Stimulated activated CD8-positive, alpha-beta memory T cell treated with anti-CD3 and anti-CD28 coated beads, Interleukin-7, amount 100 ng/mL, for 1 hour (primary cell): Measurements from ENCODE around the gene GP9.
"Not testable (repeated sequence)": the region's sequence is repeated elsewhere in the genome, so short reads cannot be mapped to it uniquely, and the experiment has no call there.

Source experiments
- DNase-seq, 2 donors: peaks; one replicate each; pipeline ENCODE4 v3.0.0-alpha.2; 2020; ENCODE audit warnings: low read depth in 2 of 2

The GP9 gene

DNA sequence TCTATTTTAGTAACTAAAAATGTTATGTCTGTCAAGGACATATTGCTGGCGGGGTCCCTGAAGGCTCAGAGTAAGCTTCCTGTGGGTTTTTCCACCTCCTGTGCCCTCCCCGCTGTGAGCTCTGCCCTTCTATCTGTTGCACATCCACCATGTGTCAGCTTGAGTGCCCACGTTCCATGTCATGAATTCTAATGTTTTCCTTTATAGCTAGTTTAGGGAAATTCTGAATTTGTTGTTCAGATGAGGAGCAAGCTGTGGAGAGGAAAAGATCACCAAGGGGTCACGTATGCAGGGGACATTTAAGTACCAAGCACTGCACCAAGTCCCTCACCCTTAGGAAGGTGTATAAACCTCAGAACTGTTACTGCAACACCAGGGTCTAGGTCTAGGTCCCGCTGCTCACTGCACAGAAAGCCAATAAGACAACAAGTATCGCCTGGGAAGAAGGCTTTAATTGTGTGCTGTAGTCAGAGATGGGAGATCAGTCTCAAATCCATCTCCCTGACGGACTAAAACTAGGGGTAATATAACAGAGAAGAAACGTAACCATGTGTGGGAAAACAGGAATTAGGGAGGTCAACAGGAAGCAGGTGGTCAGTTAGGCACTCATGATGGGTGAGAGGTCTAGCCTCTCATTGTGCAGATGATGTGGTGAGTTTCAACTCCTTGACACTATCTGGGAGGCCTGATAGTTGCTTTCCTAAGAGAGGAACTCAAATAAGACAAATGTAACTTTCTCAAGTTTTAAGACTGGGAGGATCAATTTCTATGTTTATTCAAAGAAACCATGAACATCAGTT, 9.7 kb downstream of the GP9 start:
- DNase-seq, result no peak

DNA sequence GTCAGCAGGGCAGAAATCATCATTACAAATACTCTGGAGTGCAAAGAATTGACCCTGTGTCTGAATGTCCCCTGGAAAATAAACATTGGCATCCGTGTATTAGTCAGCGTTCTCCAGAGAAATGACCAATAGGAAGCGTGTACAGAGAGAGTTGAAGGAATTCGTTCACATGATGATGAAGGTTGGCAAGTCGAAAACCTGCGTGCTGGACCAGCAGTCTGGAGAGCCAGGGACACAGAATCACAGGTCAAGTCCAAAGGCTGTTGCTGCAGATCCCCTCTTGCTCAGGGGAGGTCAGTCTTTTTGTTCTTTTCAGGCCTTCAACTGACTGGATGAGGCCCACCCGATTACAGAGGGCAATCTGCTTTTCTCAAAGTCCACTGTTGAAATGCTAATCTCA, 16.6 kb downstream of the GP9 start:
- no peak for DNase-seq

DNA sequence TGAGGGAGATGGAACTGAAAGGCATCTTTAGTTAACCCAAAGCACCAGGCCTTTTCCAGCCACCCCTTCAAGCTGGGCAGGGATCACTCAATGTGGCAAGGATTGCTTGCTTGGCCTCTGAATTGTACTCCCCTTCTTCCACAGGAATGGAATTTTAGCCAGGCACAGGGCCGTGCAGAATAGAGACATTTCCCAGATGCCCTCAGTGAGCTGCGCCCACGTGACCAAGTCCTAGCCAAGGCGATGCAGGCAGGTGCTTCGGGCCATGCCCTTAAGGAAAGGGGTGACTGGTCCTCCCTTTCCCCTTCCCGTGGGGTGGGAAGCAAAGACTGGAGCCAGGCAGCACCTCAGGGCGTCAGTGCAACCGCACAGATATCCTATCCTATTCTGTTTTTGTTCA, 17.9 kb downstream of the GP9 start:
- no peak for DNase-seq

DNA sequence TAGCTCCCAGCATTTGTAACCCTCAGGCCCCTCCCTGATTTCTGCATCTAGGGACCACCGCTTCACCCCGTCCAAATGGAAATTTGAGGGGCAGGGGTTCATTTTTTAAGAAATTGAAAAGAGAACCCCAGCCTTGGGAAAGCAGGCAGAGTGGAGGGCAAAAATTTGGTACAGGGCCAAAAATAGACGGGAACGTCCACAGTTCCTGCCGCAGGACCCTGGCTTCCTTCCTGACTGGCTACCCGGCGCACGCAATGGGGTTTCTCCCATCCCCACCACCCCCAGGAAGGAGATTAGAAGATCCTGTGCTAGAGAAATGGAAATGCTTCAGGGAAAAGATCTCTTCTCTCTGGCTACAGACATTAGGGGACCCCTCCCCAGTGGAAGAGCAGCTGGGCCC, 20.9 kb downstream of the GP9 start:
- no peak for DNase-seq

DNA sequence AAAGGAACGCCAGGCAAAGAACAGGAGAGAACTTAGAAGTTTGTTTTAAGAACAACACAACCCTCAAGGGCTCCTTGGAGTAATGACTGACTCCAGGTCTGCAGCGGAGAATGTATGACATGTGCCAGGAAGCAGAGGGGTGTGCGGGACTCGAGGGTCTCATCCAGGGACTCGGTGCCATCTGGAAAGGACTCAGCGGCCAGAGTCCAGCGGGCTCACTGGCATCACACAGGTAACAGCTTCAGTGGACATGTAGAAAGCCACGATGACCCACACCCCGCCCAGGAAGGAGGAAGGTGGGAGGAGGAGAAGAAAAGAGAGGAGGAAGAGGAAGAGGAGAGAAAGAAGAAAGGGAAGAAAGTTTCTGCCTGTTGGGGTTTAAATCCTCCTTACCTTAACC, 21.4 kb downstream of the GP9 start:
- no peak for DNase-seq

DNA sequence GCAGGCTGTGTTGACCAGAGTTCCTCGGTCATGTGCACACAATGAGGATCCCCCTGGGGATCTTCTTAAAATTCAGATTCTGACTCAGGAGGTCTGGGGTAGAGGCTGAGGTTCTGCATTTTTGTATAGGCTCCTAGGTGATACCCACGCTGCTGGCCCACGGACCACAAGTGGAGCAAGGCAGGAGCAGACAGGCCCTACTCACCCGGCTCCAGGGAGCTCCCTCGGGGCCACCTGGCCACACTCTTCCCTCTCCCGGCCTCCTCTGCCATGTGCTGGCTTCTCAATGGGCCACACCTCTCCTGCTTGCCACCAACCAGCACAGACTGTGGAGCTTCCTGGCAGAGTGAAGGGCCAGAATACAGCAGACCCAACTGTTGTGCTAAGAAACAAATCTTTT, 23.9 kb downstream of the GP9 start:
- no peak for DNase-seq

DNA sequence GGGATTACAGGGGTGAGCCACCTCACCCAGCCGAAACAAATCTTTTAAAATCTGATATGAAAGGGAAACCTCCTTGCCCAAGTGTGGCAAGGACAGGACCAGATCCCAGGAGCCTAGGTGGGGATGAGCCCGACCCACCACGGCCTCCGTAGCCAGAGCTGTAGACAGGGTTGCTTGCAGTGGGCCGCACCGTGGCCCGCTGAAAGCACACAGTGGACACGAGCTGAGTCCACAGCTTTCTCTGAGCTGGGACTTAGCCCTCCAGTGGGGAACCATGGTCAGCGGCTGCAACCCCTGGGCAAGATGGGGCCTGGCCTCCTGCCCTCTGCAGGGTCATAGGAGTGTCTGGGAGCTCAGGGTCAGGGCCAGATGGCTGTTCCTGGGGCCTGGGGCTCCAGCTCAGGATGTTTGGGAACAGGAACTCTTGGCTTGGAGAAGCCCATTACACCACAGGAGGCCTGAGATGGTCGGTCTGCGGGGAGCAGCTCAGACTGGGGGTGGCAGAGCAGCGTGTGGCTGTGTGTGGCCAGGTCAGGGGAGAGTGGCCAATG, 24.7 kb downstream of the GP9 start:
- no peak for DNase-seq

DNA sequence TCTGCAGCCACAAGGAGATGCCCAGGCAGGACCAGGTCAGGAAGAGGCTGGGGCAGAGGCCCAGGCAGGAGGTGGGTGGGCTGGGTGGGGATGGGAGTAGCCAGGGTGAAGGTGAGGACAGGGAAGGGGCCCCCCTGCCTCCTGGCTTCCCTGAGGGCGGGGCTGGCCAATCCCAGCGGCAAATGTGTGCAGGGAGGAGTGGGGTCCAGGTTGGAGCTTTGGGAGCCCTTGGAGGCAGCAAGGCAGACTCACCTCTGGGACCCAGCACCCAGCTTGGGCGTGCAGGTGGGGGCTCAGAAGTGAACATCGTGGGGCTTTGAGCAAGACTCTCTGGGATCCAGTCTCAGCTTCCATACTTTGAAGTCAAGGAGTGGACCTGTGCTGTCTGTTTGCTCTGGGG, 25.2 kb downstream of the GP9 start:
- DNase-seq, result no peak

DNA sequence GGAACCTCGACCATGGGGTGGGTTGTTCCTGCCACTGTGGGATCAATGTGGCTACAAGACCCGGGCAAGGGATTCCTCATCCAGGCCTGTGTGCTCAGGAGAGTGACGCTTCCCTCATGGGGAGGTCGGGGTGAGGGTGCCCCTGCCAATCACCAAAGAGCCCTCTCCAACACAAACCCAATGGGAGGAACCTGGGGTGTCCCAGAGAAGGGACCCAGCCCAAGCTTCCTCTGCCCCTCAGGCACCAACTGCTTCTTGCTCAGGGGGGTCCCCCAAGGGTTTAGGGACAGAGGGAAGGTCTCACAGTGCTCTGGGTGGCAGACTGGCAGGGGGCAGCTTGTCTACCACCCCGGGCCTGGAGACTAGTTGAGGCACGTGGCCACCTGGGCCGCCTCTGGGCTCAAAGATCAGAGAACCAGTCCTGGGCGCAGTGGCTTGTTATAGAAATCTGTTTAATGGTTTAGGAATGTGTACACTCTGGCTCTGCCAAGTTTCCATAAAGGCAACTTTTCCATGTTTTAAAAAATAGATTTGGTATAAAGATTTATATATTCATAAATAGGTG, 26.6 kb downstream of the GP9 start:
- no peak for DNase-seq

DNA sequence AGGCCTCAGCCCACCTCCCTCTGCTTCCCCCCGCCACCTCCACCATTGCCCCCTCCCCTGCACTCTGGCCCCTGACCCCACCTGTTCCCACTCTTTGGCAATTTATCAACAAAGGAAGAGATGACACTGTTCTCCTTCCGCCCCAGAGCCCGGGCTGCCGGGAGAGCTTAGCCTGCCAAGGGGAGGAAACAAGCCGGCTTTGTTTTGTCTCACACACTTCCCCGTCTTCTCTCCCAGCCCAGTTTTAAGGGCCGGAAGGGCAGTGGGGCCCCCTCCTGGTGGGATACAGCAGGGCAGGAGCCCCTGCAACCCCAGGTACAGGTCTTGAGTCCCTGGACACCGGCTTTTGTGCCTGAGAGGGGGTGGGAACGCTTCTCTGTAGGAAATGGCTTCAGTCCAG, 27.3 kb downstream of the GP9 start:
- not testable (repeated sequence) for DNase-seq

DNA sequence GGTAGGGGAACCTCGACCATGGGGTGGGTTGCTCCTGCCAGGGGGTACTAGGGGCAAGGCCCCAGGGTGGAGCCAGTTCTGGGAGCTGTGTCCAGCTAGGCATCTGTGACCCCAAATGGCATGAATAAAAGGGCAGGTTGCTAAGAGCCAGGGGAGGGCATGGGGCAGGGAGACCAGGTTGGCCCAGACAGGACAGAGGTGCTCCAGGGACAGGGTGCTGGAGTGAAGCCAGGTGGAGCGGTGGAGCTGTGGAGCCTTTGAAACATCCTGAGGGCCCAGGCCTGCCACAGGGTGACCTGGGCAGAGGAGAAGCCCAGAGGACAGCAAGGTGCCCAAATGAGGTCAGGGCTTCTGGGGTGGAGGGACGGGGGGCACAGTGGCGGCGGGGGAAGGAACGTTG, 27.7 kb downstream of the GP9 start:
- DNase-seq, result not testable (repeated sequence)

DNA sequence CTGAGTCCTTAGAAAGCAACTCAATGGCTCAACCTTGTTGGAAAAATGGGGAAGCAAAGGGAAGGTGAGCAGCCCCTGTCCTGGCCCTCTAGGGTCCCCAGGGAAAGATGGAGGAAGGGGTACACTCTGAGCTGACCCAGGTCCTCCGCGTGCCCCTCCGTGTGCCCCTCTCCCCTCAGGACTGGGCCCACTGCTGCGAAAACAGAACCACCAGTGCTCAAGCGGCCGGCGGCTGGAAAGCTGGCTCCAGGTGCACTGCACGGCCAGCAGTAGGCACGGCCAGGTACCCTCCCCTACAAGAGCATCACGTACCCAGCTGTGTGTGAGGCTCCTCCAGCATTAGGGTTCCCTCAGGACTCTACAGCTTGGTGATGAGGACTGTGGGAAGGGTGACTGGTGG, 34.7 kb downstream of the GP9 start:
- DNase-seq, result no peak

DNA sequence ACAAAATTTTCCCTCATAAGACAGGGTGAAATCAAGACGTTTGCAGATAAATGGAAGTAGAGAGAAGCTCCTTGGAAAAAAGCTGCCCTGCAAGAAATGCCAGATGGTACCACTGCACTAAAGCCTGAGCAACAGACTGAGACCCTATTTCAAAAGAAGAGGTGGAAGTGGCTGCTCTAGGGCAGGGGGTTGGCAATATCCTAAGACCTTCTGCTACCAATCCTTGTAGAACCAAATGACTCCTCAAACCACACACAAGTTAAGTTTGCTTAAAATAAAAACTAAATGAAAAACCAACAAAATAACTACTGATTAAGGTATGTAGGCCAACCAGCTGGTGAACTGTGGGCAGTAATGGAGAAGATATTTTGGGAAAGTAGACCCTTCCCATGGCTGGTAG, 39.7 kb downstream of the GP9 start:
- DNase-seq, result no peak

DNA sequence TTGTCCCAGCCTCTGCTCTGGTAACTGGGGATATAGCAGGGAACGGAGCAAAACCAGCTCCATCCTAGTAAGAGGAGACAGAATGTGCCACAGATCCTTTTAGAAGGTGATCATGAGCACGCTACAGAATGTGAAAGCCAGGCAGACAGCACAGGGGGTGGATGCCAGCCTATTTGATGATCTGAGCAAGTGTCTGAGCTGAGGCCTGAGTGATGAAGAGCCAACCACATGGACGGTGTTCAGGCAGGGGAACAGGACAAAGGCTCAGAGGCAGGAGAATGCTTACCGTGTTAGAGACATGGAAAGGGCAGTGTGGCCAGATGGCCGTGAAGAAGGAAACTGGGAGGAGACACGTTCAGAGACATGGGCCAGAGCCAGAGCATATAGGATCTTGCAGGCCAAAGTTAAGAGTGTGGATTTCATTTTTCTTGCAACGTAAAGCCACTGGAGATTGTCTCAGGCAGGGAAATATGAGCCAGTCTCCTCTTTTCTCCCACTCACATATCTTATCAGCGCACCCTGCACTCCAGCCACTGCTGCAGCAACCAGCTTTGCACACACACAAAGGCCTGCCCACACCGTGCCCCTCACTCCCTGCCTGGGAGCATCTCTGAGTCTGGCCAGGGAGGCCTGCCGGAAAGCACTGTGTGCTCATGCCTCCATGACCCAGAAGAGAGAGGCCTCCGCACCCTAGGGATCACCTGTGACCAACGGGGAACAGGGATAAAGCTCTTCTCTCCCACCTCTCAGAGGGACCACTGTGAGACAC, 41.0 kb downstream of the GP9 start:
- no peak for DNase-seq

DNA sequence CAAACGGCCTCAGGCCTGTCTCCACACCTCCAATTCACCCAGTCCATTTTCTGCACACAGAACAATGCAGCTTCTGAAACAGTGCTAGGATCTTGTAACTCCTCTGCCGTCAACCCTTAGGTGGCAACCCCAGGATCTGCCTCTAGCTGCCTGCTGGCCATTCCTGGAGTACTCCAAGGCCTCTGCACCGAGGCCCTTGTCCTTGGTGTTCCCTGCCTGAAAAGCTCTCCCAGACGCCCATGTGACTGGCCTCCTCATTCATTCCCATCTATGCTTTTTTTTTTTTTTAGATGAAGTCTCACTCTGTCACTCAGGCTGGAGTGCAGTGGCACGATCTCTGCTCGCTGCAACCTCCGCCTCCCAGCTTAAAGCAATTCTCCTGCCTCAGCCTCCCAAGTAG, 42.7 kb downstream of the GP9 start:
- no peak for DNase-seq

DNA sequence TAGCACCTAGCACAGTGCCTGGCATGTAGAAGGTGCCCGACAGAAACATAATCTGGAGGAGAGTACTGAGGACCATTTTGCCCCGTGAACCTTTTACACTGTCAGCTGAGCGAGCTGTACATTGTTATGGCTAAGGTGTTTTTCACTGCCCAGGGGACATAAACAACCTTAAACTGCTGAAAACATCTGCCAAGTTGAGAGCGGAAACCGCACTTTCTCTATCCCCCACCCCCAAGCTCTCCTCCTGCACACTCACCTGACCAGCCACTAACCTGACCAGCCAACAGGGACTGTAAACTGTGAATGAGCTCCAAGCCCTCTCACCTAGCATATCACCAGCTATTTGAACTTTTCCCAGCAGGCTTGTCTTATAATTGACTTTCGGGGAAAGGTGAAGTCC, 43.5 kb downstream of the GP9 start:
- DNase-seq, result no peak

DNA sequence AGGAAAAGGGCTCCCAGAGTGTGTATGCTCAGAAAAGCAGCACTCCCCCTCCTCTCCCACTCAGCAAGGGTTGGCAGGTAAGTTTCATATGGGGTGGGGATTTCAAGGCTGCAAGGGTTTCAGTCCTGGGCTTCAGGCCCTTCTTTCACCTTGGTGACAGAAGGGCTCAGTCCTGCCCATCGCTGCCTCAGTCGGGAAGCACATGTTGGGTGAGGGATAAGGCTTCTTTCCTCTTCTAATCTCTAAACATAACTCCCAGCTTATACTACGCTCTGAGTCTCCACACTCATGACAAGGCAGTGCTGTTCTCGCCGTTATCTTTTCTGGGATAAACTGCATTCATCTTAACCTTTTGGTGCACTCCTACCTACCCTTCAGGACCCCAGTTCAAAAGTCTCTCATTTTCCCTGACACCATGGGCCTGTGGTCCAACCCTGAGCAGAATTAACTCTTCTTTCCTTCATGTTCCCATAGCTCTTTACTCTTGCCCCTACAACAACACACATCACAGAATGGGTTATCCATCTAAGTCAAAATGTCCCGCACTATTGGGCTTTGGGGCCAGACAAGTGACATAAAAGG, 44.0 kb downstream of the GP9 start:
- DNase-seq, result no peak

DNA sequence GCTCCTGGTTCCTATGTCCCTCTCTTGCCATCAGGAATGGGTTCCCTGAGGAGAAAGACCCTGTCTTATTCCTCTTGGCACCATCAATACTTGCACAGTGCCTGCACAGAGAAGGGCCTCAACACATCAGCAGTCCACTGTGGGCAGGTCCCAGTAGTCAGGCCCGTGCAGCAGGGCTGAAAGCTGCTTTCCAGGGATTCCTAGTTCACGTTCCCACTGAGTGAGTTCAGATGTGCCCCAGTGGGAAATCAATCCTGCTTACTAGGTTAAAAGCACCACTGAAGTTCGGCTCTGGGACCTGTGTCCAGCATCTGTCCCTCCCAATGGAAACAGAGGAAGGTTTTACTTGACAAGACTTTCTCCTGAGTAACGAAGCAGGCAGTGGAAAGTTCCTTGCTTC, 45.3 kb downstream of the GP9 start:
- no peak for DNase-seq

DNA sequence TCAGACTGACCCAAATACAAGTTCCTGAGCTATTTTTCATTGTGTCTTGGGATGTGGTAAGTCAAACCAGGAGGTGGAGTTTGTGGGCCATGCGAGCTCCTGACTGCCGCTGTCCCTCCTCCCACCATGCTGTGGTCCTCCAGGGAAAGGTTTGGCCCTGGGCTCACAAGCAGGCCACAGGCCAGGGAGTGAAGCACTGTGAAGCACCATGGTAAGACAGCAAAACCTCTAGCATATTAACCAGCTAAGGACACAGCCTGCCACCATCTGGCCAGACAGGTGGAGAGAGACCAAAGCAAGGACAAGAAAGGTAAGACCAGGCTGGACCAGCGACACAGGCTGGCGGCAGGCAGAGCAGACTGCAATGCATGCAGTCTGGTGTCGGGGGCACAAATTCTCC, 45.7 kb downstream of the GP9 start:
- DNase-seq, result no peak

DNA sequence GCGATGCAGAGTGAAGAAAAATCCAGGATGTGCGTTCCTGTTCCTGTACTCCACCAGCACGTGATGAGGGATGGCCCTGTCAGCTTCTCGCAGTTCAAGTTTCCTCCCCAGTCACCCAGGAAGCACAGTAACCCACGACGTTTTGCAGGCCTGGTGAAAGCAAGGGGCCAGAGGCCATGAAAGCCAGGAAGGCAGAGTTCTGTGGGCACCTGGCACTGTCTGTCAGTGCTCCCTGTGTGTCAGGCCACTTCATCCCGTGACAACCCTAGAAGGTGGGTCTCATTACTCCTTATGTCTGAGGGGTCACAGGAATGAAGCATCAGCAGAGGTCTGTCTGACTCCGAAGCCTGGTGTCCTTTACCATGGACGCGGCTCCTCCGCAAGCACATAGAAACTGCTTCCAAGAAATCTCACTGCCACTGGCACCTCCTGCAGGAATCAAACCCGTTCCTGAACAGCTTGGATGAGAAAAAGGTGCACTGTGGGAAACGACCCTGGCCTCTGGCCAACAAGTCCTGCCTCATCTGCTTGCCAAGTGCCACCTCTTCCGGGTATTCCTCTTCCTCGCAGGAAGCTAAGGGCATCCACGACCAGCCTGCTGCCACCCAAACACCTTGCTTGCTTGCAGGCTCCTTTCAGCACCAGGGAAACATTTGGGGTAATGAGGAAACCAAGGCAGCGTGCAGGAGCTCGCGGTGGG, 46.4 kb downstream of the GP9 start:
- no peak for DNase-seq

DNA sequence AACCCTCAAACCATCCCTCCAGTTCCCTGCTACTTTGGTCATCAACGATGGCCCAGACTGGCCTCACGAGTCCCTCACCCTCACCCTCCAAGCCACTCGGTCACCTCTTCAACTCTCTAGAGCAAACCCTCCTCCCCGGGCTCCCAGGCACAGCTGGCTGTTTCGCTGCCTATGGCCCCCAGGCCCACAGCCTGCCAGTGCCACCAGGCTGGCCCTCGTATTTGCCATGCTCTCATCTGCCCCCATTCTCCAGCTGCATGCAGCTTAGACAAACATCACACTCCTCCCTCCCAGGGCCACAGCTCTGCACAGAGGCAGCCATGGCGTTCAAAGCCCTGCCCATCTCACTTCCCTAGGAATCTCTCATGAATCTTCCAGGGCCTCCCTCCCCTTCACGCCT, 47.2 kb downstream of the GP9 start:
- no peak for DNase-seq
